Neural crest cell (in vitro differentiated cells): ENCODE results near the gene C14orf93. TPM values are rescaled to one million over a fixed set of nuclear protein-coding genes. Genes with fewer than 3 reads are reported as not detected.
A peak's percentile ranks its signal among the peaks of the same experiment; 100 is the strongest.

Experiments used
- DNase-seq: peaks from one replicate; pipeline ENCODE4 v3.0.0; 2021; ENCODE audit warnings: low read depth, mixed read lengths, low spot score
- H3K27ac Mint-ChIP-seq: one replicate; pipeline ENCODE4 v1.8.0; 2021; ENCODE audit warnings: mild to moderate bottlenecking, mixed read lengths; ENCODE audit not compliant: unreplicated experiment
- H3K27me3 Mint-ChIP-seq: 2 replicates; pipeline ENCODE4 v1.8.0; 2021; ENCODE audit warnings: low read depth, mild to moderate bottlenecking, mixed read lengths
- H3K36me3 Mint-ChIP-seq: 2 replicates; pipeline ENCODE4 v1.8.0; 2021; ENCODE audit warnings: low read depth, mild to moderate bottlenecking, mixed read lengths
- H3K4me1 Mint-ChIP-seq: 2 replicates; pipeline ENCODE4 v1.8.0; 2021; ENCODE audit warnings: mixed read lengths
- H3K4me3 Mint-ChIP-seq: one replicate; pipeline ENCODE4 v1.8.0; 2021; ENCODE audit warnings: mild to moderate bottlenecking, mixed read lengths
- H3K9me3 Mint-ChIP-seq: 2 replicates; pipeline ENCODE4 v1.8.0; 2021; ENCODE audit warnings: mixed read lengths
- CTCF ChIP-seq: fragments of 200-600 bp; sonication (generic); conservative IDR thresholded peaks from 2 replicates; pipeline ENCODE4 v1.5.0; 2021; ENCODE audit warnings: antibody characterized with exemption, mild to moderate bottlenecking
- total RNA-seq: library from RNA; stranded (reverse); gene quantifications from 2 replicates; pipeline ENCODE4 v1.2.1, GENCODE V29; 2021

C14orf93 gene
- total RNA-seq, 1 donor from 2014 or later, result 13.6 TPM

GRCh38 chr14:23047034-23047634 lies 37.2 kb upstream of the C14orf93 start:
- no peak for DNase-seq
- Mint-ChIP-seq H3K36me3 (peaks cover 4% of the 10 kb centered on the region), H3K4me3 (no peak overlapping the region), H3K4me1 (peaks cover 4% of the 10 kb centered on the region), H3K9me3 (no peaks in the 10 kb centered on the region), H3K27me3 (no peaks in the 10 kb centered on the region), H3K27ac (peak overlapping the region; percentile 12)
- no peak for TF ChIP-seq CTCF

GRCh38 chr14:23045419-23046357 lies 35.7 kb upstream of the C14orf93 start:
- H3K36me3 Mint-ChIP-seq, result peaks cover 4% of the 10 kb centered on the region
- peaks cover 4% of the 10 kb centered on the region for H3K4me1 Mint-ChIP-seq
- TF ChIP-seq CTCF, result no peak
- H3K27ac Mint-ChIP-seq, result no peak overlapping the region
- DNase-seq, result no peak
- no peaks in the 10 kb centered on the region for H3K27me3 Mint-ChIP-seq
- no peak overlapping the region for H3K4me3 Mint-ChIP-seq
- H3K9me3 Mint-ChIP-seq, result no peaks in the 10 kb centered on the region

- no peak overlapping the region for H3K27ac Mint-ChIP-seq
- peak overlapping the region; percentile 27 for H3K4me3 Mint-ChIP-seq
Observed at GRCh38 chr14:23044840-23045239, 34.9 kb upstream of the C14orf93 start.

GRCh38 chr14:23043754-23044153 lies 33.8 kb upstream of the C14orf93 start:
- Mint-ChIP-seq H3K4me1 (peaks cover 4% of the 10 kb centered on the region), H3K27ac (no peak overlapping the region), H3K9me3 (no peaks in the 10 kb centered on the region), H3K27me3 (no peaks in the 10 kb centered on the region), H3K4me3 (no peak overlapping the region), H3K36me3 (peaks cover 4% of the 10 kb centered on the region)
- no peak for TF ChIP-seq CTCF
- no peak for DNase-seq

More at GRCh38 chr14:23044840-23045239, 34.9 kb upstream of the C14orf93 start:
- peaks cover 4% of the 10 kb centered on the region for H3K36me3 Mint-ChIP-seq
- H3K4me1 Mint-ChIP-seq, result peaks cover 4% of the 10 kb centered on the region
- no peak for DNase-seq
- no peaks in the 10 kb centered on the region for H3K27me3 Mint-ChIP-seq
- TF ChIP-seq CTCF, result no peak
- H3K9me3 Mint-ChIP-seq, result no peaks in the 10 kb centered on the region

GRCh38 chr14:23043145-23043544 lies 33.2 kb upstream of the C14orf93 start:
- DNase-seq, result no peak
- Mint-ChIP-seq H3K27me3 (no peaks in the 10 kb centered on the region), H3K9me3 (no peaks in the 10 kb centered on the region)

More at GRCh38 chr14:23043145-23043544, 33.2 kb upstream of the C14orf93 start:
- Mint-ChIP-seq H3K36me3 (peaks cover 4% of the 10 kb centered on the region), H3K4me1 (peaks cover 4% of the 10 kb centered on the region), H3K27ac (no peak overlapping the region), H3K4me3 (no peak overlapping the region)
- TF ChIP-seq CTCF, result no peak
